GM23248 (cell line): ENCODE data around the gene NDST3.

Experiments
- EZH2 ChIP-seq: fragments of 200-600 bp; sonication (generic); IDR thresholded peaks from 2 replicates; pipeline ENCODE4 v1.6.1; 2018; ENCODE audit warnings: antibody characterized with exemption, mild to moderate bottlenecking; ENCODE audit not compliant: insufficient read depth, poor library complexity, severe bottlenecking
- EZH2phosphoT487 ChIP-seq: fragments of 200-600 bp; sonication (generic); IDR thresholded peaks from 2 replicates; pipeline ENCODE4 v1.6.1; 2018; ENCODE audit warnings: antibody characterized with exemption, moderate library complexity, mild to moderate bottlenecking, low read depth; ENCODE audit not compliant: insufficient read depth

DNA sequence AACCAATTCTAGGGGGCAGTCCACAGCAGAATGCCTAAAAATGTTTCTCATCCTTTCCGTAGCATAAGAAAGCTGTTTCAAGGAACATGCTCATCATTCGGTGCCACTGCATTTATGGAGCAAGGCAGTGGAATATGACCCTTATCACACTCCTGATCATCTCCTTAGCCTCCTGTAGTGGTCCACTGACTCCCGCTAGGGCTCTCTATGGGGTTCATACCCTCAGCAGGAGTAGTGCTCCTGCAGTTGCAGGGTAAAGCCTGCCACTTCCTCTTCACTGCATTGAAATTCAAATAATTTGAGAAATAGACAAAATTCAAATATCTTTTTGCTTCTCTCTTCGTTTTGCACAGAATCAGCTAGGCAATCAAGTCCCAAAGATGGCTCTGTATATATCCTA is 107.0 kb downstream of the NDST3 start:
- TF ChIP-seq EZH2phosphoT487 = no peak
- no peak for TF ChIP-seq EZH2
